ENCODE measurements around the gene IGLL5.
"Not testable (repeated sequence)": the region's sequence is repeated elsewhere in the genome, so short reads cannot be mapped to it uniquely, and the experiment has no call there.

IGLL5 gene

DNA sequence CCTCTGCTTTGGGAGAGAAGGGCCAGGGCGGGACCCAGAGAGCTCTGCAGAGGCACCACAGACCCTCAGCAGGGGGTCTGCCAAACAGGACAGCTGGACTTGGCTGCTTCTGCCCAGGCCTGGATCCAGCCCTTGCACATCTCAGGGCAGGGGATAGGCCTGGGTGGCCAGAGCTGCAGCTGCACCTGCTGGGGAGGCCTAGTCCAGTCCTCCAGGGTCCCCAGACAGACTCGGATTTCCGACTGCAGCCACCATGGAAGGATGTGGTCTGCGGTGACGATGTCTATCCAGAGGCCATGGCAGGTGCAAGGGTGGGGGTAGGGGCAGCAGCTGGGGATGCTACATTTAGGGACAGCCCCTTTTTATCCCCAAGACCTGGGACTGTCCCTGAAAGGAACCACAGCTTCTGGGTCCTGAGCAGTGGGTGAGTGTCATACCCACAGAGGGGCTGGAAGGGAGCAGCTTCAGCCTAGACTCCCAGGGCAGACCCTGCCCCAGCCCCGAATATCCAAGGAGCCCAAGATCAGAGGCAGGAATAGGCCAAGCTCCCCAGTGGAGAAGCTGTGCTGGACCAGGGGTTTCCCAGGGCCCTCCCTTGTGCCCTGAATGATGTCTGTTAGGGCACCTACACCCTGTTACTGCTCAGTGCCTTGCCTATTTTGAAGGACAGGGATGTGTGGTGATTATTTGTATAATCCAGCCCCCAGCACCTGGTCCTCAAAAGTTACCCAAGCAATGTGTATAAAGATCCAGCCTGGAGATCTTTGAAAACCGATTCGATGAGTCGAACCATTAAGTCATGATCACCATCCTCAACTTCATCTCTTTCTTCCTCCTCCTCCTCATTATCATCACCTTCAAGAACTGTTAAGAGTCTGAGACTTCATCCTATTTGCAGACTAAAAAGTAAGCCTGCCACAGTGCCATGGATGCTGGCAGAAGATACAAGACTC is 2.5 kb upstream of the IGLL5 start:
- DNase-seq: peak in 1 of 2 donors; percentile 81

DNA sequence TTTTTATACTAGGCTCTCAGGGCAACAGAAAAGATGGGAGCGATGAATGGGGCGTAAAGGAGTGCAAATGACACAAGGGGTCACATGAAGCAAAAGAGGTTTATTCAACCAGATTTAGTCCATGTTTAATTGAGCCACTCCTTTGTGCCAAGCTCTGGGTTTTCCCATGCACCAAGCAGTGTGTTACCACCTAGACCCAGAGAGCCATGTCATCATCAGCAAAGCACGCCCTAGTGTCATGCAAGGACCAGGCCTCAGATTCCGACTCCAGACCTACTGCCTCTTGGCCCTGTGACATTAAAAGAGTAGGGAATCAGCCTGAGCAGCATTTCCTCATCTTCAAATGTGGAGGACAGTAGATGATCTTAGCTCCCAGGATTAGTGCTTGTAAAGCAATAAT is 1.1 kb upstream of the IGLL5 start:
- DNase-seq: no peak

DNA sequence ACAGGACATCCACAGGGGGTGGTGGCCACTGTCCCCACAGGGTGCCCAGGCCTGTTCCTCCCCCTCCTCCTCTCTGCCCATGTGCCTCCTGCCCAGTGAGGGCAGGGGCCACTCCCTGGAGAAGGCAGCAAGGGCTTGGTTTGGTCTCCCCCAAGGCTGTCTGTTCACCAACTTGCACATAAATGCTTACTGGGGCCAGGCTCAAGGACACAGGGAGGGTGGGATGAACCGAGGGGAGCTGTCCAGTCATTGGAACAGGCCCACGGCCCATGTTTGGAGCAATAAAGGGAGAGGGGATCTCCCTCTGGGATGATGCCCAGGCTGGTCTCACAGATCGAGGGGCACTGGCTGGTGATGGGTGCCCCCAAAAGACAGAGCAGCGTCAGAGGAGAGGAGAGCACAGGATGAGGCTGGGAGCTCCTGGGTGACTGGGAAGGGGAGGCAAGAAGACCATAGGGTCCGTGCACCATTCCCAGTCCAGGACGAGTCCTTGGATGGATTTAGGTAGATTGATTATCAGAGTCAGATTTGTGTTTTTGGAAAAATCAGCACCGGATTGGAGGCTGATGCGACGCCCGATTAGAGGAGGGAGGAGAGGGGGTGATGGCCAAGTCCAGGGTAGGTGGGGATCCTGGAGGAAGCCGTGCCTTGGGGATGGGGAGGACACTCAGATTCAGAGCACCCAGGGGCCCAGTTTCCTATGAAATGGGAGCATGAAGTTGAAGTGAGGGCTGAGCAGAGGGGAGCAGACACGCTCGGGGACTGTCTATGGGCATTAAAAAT is 1.1 kb downstream of the IGLL5 start:
- DNase-seq: no peak

DNA sequence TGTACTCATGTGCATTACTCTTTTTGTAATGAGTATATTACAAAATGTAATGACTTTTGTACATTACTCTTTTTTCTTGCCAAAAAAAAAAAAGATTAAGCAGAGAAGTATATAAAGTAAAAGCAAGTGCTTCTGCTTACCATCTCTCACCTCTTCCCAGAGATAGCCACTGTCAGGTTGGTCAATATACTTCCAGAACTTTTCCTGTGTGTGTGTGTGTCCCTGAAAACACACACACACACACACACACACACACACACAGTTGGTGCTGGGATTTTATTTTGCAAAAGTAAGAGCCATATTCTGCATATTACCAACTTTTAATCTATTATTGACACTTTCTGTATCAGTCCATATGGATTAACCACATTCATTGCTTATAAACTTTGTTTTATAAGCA is 2.5 kb downstream of the IGLL5 start:
- no peak for DNase-seq

DNA sequence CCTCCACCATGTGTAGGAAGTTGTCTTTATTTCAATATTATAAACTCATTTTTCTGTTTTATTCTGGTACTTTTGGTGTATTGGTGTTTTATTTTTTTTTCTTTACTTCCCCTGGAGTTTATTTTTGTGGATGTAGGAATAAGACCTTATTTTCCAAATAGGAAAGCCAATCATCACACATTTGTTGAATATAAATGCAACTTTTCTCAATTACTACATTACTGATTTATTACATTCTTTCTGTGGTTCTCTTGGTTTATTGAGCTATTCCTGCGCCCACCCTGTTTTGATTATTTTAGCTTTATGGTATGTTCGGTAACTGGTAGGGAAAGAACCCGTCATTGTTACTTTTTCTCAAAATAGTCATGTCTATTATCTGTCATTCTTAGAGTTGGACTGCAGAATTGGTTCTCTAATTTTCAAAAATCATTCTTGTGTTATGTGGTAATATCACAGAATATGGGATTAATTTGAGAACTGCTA is 3.6 kb downstream of the IGLL5 start:
- DNase-seq: no peak

DNA sequence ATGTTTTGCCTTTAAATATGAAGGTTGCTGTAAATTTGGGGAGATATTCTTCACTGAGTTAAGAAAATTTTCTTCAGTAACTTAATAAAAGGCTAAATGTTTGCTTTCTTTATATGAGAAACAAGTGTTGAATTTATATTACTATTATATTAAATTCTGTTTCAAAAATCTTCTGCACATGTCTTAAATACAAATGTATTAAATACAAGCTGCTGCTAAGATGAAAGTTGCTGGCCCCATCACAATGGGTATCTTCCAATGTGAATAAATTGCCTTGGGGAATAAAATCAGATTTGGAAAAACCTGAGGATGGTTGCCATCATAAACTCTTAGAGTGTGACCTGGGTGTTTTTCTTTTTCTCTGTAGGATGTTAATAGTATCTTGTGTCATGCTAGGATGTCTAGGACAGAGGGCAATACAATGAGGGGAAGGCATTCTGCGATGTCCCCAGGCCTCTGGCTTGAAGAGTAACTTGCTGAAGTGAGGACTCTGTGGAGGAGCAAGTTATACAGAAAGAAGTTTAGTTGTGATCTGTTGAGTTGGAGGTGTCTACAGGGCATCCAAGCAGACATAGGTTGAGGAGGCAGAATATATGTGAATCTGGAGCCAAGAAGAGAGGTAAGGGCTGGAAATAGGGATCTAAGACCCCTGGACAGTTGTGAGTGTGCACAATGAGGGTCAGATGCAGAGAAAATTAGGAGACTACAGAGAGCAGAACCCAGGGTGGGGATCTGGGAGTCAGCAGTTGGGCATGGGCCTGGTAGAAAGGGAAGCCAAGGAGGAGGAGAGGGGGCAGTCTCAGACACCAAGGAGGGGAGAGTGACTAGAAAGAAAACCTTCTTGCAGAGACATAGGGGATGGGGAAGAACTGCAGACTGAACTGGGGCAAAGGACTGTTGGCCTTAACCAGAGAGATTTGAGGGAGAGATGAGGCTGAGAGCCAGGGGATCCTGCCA is 4.8 kb downstream of the IGLL5 start:
- DNase-seq: no peak

DNA sequence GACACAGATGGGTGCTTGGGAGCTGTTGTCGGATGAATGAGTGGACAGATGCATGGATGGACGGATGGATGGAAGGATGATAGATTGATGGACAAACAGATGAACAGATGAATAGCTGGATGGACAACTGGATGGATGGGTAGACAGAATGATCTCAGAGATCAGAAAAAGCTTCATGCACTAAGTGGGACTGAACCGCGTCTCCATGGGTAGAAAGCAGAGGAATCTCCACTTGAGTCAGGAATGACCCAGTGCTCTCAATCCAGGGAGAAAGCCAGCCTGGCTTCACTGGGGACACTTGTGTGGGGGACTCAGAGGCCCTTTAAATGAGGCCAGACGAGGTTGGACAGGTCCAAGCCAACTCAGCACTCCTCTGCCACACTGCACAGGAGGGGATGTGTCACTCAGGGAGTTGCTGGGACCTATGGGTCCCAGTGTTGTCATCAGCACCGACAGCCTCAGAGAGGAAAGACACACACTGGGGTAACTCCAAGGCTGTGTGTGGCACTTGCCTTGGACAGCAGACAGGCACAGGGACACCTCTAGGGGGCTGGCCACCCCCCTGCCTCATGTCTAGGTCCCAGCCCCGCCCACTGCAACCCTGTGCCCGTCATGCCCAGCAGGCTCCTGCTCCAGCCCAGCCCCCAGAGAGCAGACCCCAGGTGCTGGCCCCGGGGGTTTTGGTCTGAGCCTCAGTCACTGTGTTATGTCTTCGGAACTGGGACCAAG is 5.6 kb downstream of the IGLL5 start:
- no peak for DNase-seq

DNA sequence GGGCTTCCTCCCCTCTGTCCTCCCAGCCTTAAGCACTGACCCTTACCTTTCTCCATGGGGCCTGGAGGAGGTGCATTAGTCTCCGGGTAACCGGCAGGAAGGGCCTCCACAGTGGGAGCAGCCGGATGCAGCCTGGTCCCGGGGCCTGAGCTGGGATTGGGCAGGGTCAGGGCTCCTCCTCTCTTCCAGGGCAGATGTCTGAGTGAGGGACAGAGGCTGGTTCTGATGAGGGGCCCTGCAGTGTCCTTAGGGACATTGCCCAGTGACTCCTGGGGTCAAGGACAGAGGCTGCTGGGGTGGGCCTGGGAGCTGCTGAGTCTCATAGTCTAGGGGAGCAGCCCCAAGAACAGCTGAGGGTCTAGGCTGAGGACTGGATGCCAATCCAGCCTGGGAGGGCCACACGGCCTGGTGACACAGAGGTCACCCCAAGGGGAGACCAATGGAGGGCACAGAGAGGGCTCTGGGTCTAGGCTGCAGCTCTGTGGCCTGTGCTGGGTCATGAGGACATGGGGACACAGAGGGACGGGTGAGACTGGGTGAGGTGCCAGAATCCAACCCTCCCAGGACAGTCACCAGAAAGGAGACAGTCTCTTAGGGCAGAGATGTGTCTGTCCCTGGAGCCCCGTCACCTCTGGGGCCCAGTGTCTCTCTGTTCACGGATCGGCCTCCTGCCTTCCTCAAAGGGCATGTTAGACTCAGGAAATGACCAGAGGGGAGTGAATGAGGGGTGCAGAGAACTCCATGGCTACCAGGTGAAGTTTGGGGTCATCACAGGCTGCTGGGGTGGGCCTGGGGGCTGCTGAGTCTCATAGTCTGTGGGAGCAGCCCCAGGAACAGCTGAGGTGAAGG is 6.5 kb downstream of the IGLL5 start:
- no peak for DNase-seq

DNA sequence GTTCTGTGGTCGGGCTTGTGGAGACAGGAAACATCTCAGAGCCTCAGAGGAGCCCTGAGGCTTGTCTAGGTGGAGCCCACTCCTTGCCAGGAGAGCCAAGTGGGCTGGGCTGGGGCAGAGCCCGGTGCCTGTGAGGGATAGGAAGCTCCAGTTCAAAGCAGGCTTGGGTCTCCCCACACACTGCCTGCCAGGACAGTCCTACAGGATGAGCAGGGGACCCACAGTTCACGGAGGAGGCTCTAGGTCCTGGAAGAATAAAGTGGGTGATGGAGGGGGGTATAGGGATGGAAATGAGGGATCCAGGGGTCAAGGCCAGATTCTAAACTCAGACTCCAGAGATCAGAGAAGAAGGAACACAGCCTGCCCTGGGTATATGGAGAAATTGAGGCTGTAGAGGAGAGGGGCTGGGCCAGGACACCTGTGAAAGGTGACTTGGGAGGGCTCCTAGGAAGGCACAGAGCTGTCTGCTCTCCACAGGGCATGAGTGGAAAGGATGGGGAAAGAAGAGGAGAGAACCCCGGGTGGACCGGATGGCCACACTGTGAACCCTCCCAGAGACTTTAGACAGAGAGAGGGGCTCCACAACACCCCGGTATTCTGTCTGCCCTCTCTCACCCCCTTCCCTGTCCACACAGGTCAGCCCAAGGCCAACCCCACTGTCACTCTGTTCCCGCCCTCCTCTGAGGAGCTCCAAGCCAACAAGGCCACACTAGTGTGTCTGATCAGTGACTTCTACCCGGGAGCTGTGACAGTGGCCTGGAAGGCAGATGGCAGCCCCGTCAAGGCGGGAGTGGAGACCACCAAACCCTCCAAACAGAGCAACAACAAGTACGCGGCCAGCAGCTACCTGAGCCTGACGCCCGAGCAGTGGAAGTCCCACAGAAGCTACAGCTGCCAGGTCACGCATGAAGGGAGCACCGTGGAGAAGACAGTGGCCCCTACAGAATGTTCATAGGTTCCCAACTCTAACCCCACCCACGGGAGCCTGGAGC is 7.4 kb downstream of the IGLL5 start:
- no peak for DNase-seq

DNA sequence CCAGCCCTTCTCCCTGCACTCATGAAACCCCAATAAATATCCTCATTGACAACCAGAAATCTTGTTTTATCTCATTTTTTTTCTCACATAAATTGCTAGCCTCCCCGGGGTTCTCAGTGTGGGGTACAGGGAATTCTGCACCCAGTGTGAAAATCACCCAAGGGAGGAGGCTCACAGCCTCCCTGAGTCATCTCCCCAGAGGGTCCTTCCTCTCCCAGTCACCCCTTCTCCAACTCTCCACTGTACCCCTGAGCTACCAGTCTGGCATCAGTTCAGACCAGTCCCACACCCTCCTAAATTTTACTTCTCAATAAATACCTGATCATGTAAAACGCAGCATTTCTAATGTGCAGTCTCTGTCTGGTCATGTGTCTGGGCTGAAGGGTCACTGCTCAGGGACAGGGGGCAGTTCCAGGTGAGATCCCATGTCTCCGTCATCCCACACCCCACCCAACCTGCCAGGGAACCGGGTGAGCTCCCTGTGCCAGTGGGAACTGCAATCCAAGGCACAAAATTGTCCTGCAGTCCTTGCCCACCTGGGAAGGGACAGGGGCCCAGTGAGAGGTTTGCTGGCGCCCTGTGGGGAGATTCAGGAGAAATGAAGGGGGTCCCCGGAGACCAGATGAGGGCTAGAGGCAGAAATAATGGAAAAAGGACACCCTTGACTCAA is 8.3 kb downstream of the IGLL5 start:
- DNase-seq: no peak

DNA sequence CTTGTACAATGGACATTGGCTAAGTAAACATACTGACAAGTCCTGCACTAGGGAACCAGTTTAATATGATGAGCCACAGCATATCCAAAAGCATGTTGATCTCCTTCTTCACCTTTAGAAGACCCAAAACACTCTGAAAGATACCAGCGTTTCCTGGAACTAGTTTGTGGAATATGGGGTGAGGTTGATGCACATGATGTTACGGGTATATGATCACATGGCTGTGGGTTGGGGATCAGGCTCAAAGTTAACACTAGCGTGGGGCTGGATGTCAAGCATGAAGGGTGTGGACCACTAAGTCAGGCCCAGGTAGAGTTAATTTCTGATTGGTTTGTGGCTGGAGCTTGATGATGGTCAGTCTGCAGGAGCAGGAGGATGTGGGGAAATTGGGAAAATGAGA is 9.0 kb downstream of the IGLL5 start:
- DNase-seq: no peak

DNA sequence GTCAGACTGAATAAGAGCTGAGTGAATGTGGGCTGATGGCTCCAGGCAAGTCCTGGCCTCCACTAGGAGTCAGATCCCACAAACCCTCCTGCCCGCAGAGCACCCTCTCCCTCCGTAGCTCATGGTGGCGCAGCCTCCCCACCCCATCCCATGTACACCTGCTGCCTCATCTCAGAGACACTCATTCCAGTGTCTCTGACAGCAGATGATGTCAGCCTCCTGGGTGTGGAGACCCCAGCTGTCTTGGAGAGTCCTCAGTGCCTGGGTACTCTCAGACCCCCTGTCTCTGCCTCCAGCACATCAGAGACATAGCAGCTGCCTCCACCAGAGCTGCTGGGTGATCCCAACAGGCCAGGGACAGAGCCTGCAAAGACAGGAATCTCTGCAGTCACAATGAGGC is 9.5 kb downstream of the IGLL5 start:
- DNase-seq: no peak

DNA sequence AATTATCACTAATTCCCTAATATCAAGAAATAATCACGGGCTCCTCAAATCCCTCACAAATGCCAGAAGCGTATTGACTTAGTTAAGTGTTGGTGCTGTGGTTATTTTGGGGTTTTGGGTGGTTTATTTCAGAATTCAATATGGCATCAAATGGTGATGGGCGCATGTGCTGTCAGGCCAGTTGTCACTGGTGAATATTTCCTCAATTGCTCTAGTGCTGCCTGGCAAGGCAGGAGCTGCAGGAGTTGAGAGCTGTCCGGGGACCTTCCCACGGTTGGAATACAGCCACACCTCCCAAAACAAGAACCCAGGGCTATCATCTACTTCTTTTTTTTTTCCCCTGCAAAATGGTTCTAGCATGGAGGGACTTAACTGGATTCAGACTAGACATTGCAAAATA is 10.3 kb downstream of the IGLL5 start:
- DNase-seq: no peak

DNA sequence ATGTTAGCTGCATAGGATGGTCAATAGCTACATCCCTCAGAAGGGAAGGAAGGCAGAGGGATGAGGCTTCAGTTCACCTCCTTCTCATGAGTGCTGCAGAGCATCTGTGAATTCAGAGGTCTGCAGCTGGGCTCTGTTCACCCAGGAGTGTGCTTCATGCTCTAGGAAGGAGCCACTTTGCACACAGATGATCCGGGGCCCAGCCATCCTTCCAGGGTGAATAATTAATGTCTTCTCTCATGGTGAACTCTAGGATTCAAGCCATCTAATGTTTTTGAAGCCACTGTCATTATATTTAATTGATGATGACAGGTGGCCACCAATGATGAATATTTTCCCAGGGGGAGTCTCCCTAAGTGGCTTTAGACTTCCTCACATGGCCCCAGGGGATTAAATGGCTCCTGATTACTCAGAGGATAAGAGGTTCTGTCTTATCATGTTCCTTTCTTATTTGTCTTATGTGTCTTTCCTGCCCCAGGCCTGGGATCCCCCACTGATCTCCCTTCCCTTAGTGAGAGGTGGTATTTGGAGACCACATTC is 10.9 kb downstream of the IGLL5 start:
- not testable (repeated sequence) for DNase-seq

DNA sequence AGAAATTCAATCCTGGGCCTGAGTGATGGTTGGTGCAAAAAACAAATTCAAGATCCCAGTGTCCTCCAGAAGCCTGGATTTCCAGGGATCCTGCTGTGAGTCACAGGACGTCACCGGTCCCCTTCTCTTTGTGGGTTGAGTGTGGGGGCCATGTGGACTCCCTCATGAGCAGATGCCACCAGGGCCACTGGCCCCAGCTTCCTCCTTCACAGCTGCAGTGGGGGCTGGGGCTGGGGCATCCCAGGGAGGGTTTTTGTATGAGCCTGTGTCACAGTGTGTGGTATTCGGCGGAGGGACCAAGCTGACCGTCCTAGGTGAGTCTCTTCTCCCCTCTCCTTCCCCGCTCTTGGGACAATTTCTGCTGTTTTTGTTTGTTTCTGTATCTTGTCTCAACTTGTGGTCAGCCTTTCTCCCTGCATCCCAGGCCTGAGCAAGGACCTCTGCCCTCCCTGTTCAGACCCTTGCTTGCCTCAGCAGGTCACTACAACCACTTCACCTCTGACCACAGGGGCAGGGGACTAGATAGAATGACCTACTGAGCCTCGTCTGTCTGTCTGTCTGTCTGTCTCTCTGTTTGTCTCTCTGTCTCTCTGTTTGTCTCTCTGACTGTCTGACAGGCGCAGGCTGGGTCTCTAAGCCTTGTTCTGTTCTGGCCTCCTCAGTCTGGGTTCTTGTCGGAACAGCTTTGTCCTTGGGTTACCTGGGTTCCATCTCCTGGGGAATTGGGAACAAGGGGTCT is 11.9 kb downstream of the IGLL5 start:
- not testable (repeated sequence) for DNase-seq

DNA sequence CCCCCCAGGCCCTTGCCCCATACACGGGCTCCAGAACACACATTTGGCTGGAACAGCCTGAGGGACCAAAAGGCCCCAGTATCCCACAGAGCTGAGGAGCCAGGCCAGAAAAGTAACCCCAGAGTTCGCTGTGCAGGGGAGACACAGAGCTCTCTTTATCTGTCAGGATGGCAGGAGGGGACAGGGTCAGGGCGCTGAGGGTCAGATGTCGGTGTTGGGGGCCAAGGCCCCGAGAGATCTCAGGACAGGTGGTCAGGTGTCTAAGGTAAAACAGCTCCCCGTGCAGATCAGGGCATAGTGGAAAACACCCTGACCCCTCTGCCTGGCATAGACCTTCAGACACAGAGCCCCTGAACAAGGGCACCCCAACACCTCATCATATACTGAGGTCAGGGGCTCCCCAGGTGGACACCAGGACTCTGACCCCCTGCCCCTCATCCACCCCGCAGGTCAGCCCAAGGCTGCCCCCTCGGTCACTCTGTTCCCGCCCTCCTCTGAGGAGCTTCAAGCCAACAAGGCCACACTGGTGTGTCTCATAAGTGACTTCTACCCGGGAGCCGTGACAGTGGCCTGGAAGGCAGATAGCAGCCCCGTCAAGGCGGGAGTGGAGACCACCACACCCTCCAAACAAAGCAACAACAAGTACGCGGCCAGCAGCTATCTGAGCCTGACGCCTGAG is 13.1 kb downstream of the IGLL5 start:
- not testable (repeated sequence) for DNase-seq

DNA sequence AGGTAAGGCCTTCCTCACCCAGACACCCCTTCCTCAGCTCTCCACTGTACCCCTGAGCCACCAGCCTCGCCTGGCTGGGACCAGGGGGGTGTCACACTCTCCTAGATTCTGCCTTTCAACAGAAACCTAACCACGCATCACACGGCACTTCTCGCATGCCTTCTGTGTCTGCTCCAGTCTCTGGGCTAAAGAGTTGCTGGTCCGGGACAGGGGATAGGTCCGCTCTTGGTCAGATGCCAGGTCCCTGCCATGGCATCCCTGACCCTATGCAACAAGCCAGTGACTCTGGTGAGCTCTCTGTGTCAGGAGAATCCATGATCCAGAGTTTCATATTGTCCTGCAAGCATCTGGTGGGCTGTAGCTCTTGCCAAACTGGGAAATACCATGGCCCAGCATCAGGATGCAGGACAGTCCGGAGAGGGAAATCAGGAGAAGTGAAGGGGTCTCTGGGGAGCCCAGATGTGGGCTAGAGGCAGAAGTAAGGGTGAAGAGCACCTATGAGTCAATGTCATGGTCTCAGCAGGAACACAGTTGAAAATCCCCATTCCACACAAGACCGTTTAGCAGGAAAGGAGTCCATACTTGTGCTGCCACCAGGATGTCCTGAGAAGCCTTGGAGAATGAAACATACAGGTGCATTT is 14.1 kb downstream of the IGLL5 start:
- no peak for DNase-seq
